Inferior parietal cortex (tissue), 1 donor: ENCODE data around the gene DNAJC11.

Source experiments
- DNase-seq: peaks from one replicate; pipeline ENCODE4 v3.0.0-alpha.2; 2016; ENCODE audit errors: extremely low spot score

The DNAJC11 gene

DNA sequence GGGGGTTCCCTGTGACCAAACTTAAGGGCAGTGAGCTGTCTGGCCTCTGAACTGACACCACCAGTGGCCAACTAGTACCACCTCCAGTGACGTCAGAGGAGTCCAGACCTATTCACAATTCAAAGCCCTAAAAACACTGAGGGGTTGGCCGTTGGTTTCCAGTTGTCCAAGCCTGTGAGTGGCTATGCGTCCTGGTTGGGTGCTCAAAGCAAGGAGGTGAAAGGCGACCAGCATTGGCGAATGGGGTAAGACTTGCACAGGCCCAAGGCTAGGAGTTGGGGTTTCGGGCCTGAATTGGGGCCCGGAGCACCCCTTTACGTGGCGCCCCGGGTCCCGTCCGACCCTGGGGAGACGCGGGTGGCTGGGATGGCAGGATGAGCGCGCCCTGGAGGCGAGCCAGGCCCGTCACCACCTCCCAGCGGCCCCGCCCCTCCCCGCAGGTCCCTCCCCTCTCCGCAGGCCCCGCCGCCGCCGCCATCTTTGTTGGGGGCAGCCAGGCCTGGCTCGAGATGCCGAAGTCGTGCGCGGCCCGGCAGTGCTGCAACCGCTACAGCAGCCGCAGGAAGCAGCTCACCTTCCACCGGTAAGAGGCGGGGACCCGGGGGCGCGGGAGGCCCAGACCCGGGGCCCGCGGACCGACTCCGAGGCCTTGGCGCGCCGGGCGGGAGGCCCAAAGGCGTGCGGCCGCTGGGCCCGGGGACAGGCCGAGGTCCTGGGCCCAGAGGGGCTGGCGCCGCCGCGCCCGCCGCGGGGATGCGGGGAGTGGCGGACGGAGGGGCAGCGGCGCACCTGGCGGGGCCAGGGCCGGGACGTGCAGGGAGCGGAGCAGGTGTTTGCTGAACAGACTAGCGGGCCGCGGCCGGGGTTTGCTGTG is 76.7 kb downstream of the DNAJC11 start, which contains the start of gene THAP3:
TSS of gene THAP3 (plus strand) at position 159 of the 874 bp plus-strand sequence. CDS start at position 510, 351 bp downstream.
- DNase-seq: peak; percentile 80

- DNase-seq: no peak
Measured at GRCh38 chr1:6623269-6623965, 78.2 kb downstream of the DNAJC11 start.

DNA sequence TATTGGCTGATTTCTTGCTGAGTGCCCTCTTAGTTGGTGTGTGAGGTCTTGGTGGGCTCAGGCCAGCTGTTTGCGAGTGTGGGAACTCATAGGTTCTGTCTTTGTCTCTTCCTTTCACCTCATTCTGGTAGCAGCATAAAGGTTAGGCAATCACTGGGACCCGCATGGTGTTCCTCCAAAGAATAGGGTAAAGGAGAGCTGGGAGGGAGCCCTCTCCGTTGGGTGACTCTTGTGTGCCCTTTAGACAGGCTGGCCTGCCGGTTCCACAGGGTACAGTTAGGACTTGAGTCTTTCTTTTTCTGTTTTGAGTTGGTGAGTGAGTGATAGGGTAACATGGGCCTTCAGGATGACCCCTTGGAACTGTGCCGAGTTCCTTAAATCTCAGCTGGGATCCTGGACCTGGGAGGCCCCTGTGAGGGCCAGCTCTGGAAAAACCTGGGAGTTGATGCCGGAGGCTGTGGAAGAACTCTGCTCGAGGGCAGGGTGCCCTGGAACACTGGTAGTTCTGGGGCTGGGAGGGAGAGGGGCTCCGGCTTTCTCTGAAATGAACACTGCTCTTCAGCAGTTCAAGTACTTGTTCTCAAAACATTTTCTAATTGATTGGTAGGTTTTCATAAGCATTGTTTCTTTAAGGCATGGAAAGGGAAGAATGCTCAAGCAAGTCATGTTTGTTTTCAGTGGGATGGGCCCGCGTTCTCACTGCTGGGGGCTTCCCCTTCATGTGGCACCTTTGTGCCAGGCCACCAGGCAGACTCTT is 79.0 kb downstream of the DNAJC11 start:
- DNase-seq: no peak

- DNase-seq: no peak
Measured at GRCh38 chr1:6621429-6622391, 79.9 kb downstream of the DNAJC11 start.

DNA sequence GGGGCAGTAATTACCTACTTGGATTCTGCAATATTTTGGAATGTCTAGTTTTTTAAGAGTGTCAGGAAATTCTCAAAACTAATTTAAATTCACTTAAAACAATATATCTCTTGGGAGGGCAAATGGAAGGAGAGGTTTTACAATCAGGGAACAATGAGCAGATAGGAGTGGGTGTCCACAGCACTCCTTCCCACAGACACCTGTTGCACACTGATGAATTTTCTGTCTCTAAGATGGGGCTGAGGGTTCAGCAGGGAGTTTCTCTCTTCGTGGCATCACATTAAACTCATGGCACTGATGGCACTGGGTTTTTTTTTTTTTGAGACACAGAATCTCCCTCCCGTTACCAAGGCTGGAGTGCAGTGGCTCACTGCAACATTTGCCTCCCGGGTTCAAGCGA is 82.6 kb downstream of the DNAJC11 start:
- DNase-seq: no peak

DNA sequence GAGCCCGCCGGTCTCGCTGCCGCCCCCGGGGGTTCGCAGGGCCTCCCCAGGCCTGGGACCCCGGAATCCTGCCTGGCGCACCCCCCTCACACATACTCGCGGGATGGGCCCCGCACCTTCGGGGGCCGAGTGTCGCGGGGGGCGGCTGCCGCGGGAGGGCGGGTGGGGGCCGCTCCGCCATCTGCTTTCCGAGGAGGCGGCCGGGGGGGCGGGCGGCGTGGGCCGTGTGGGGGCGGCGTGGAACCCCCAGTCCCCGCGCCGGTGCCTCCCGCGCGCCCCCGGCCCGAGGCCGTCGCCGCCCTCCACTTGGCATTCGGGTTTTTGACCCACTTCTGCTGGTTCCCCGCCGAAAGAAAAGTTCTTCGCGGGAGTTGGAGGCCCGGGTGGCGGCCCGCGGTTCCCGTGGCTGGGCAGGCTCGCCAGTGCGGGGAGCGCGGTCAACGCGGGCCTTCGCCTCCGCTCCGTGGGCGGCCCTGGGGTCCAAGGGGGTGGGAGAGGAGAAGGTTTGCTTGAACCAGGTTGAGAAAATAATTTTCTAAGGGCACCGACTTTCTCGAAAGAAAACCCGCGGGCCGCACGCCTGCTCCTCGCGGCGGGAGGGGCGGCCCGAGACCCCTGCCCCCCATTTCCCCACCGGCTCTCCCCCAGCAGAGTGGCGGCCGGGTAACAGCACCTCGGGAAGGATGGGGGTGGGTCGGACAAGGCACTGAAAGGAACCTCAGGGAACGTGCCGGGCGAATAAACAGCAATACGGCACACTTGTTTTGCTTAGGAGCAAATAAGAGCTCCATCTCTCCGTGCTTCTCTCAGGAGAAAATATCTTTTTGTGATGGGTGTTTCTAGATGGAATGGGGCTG is 86.5 kb downstream of the DNAJC11 start:
- DNase-seq: no peak

GRCh38 chr1:6614019-6614928 is 87.3 kb downstream of the DNAJC11 start:
- DNase-seq: no peak

GRCh38 chr1:6613361-6614018 is 88.1 kb downstream of the DNAJC11 start, which contains the start of gene PHF13:
PHF13 (plus strand) TSS chr1:6613731; CDS start chr1:6614067, 336 bp downstream.
- DNase-seq: peak; percentile 98

DNA sequence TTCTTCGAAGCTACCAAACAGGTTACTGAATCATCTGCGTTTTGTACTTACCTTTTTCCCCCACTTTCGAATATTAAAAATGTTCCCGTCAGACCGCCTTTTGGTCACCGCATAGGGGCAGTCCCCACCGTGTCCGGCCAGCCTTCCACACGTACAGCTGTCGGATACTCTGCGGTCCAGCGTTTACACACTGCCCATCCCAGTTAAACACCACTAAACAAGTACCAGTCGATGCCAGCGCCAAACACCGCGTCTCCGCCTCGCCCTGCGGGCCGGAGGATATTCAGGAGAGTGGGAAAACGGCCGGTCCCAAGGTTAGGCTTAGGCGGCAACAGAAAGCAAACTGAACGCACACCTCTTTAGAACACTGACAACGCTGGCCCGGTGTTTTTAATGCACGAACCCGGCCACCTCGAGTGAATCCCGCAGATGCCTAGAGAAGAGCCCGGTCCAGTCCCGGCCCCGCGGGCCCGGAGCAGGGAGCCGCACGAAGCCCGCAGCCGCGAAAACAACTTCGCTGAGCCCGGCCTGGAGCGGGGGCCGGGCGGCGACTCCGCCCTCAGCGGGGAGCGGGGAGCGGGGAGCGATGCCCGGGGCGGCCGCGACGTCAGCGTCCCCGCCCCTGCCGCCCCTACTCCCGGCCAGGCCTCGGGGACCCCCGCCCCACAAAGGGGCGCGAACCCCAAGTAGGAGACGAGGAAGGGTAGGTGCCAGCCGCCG is 88.8 kb downstream of the DNAJC11 start:
- DNase-seq: peak; percentile 64

- DNase-seq: no peak
Measured at GRCh38 chr1:6603915-6604558, 97.6 kb downstream of the DNAJC11 start.

GRCh38 chr1:6603238-6603914 is 98.2 kb downstream of the DNAJC11 start:
- peak; percentile 86 for DNase-seq

DNA sequence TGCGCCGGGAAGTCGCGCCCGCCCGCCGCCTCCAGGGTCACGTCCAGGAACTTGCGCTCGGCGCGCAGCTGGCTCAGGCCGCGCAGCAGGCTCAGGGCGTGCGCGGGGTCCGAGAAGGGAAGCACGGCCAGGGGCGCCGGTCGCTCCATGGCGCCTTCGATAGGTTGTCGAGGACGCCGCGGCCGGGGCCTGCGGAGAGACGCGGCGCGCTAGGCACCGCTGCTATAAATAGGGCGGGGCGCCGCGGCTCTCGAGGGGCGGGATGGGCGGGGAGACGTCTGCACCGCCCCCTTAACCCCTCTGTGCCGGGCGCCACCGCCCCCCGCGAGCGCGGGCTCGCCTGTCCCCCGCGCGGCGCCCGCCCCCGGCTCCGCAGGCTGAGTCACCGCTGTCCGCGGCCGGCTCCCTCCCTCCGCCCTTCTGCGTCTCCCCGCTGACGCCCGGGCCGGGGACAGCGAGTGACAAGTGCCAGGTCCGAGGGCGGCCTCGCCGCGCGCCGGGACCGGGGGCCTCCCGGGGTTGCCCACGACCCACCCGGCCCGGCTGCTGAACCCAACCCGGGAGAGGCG is 98.9 kb downstream of the DNAJC11 start, which contains the start of gene KLHL21:
TSS of gene KLHL21 (minus strand) at position 201 of the 569 bp plus-strand sequence. CDS start at position 149, 52 bp downstream.
- DNase-seq: peak; percentile 79

GRCh38 chr1:6601923-6602668 is 99.5 kb downstream of the DNAJC11 start:
- DNase-seq: no peak

GRCh38 chr1:6601049-6601922 is 100.3 kb downstream of the DNAJC11 start:
- DNase-seq: peak; percentile 88
